HCT116 (cell line): ENCODE results near the gene FADD. TPM values are rescaled to one million over a fixed set of nuclear protein-coding genes. Genes with fewer than 3 reads are reported as not detected.

Experiments
- ATAC-seq: fragments of 200-7000 bp; cut with Tn5 transposase; 2 replicates; pipeline ENCODE4 v1.9.1; 2020; ENCODE audit warnings: mild to moderate bottlenecking, moderate library complexity
- BruUV-seq: library from RNA; stranded (reverse); fragments of 400-500 nt; replicated peaks from 2 replicates; lab custom pipeline; 2021; lab: Mats Ljungman, UMichigan
- CTCF ChIA-PET: fragments of 300-600 bp; sonication (Branson Sonifier 250); formaldehyde crosslinking; loops from one replicate; lab custom pipeline; 2021; ENCODE audit warnings: antibody characterized with exemption; lab: Charles Lee
- POLR2A ChIA-PET: fragments of 300-600, 350-600 bp; sonication (Branson Sonifier 250); formaldehyde crosslinking; loops from one replicate; lab custom pipeline; 2021; ENCODE audit warnings: antibody characterized with exemption; lab: Charles Lee
- RAD21 ChIA-PET, 2 experiments: fragments of 300-600 bp; sonication (Branson Sonifier 250); formaldehyde crosslinking; loops; one replicate each; lab custom pipeline; 2023; ENCODE audit warnings: low total read pairs in 2 of 2; ENCODE audit not compliant: uncharacterized antibody in 2 of 2, unreplicated experiment in 2 of 2, low non-redundant PET in 1 of 2; lab: Charles Lee
- DNase-seq: peaks from one replicate; pipeline ENCODE4 v3.0.0-alpha.2; 2010; ENCODE audit warnings: low read depth, low spot score
- H2AFZ ChIP-seq: fragments of 200-600 bp; shearing (Covaris generic), sonication (generic); 2 replicates; pipeline ENCODE4 v1.6.1; 2017; ENCODE audit warnings: low read depth, mixed run types, mixed read lengths, antibody characterized with exemption, low read length; ENCODE audit not compliant: poor library complexity, severe bottlenecking
- H3K27ac ChIP-seq: 2 replicates; pipeline ENCODE4 v1.5.1; 2012; ENCODE audit warnings: low read depth, low read length
- H3K27me3 ChIP-seq: fragments of 200-600 bp; sonication (generic); 2 replicates; pipeline ENCODE4 v1.6.1; 2016; ENCODE audit warnings: mixed run types, low read length, mixed read lengths; ENCODE audit not compliant: insufficient read depth
- H3K36me3 ChIP-seq, 2 experiments: fragments of 200-500 bp in 1 of 2; fragments of 200-600 bp in 1 of 2; sonication (Bioruptor generic) in 1 of 2; sonication (generic) in 1 of 2; 2 replicates each; pipeline versions ENCODE4 v1.5.1 to v1.6.1; 2014 to 2016; ENCODE audit warnings: low read length in 2 of 2, inconsistent platforms in 1 of 2, mixed read lengths in 1 of 2, mixed run types in 1 of 2; ENCODE audit not compliant: insufficient read depth in 2 of 2, control insufficient read depth in 1 of 2
- H3K4me1 ChIP-seq, 2 experiments: fragments of 200-600 bp in 1 of 2; sonication (generic) in 1 of 2; 2 replicates each; pipeline versions ENCODE4 v1.5.1 to v1.6.1; 2012 to 2017; ENCODE audit warnings: low read length in 2 of 2, inconsistent platforms in 1 of 2, mild to moderate bottlenecking in 1 of 2, mixed read lengths in 1 of 2, mixed run types in 1 of 2, moderate library complexity in 1 of 2; ENCODE audit not compliant: insufficient read depth in 2 of 2, control insufficient read depth in 1 of 2
- H3K4me2 ChIP-seq: fragments of 200-600 bp; sonication (generic); 2 replicates; pipeline ENCODE4 v1.6.1; 2017; ENCODE audit warnings: mixed run types, low read length, mixed read lengths
- H3K4me3 ChIP-seq, 2 experiments: fragments of 200-600 bp in 1 of 2; sonication (generic) in 1 of 2; replicated peaks in 1 of 2; 2 replicates each; pipeline ENCODE4 v1.5.1; 2011 to 2016; ENCODE audit warnings: low read length in 2 of 2, control low read depth in 1 of 2, low read depth in 1 of 2, mild to moderate bottlenecking in 1 of 2, mixed read lengths in 1 of 2, mixed run types in 1 of 2
- H3K79me2 ChIP-seq: fragments of 200-600 bp; sonication (generic); 2 replicates; pipeline ENCODE4 v1.6.1; 2017; ENCODE audit warnings: mild to moderate bottlenecking, mixed run types, low read length, moderate library complexity, mixed read lengths; ENCODE audit not compliant: insufficient read depth
- H3K9ac ChIP-seq: fragments of 200-600 bp; sonication (generic); 2 replicates; pipeline ENCODE4 v1.6.1; 2016; ENCODE audit warnings: low read length, mixed read lengths
- H3K9me2 ChIP-seq: fragments of 200-600 bp; sonication (generic), shearing (Covaris generic); 2 replicates; pipeline ENCODE4 v1.6.1; 2017; ENCODE audit warnings: mixed run types, mild to moderate bottlenecking, moderate library complexity; ENCODE audit not compliant: insufficient read depth
- H3K9me3 ChIP-seq, 2 experiments: fragments of 200-500 bp in 1 of 2; fragments of 200-600 bp in 1 of 2; sonication (Bioruptor generic) in 1 of 2; sonication (generic) in 1 of 2; 2 replicates each; pipeline ENCODE4 v1.6.1; 2014 to 2017; ENCODE audit warnings: low read length in 2 of 2, mixed read lengths in 2 of 2, inconsistent platforms in 1 of 2, low read depth in 1 of 2, mild to moderate bottlenecking in 1 of 2, mixed run types in 1 of 2, moderate library complexity in 1 of 2; ENCODE audit not compliant: control insufficient read depth in 1 of 2, insufficient read depth in 1 of 2
- H4K20me1 ChIP-seq: fragments of 200-600 bp; sonication (generic), shearing (Covaris generic); 2 replicates; pipeline ENCODE4 v1.6.1; 2017; ENCODE audit warnings: mixed run types, mild to moderate bottlenecking, moderate library complexity; ENCODE audit not compliant: insufficient read depth
- CBX3 ChIP-seq: IDR thresholded peaks from 2 replicates; pipeline ENCODE4 v1.6.1; 2012; ENCODE audit warnings: low read depth
- EGR1 ChIP-seq: IDR thresholded peaks from 2 replicates; pipeline ENCODE4 v1.6.1; 2012; ENCODE audit warnings: low read depth
- EZH2 ChIP-seq: fragments of 200-600 bp; sonication (generic); IDR thresholded peaks from 2 replicates; pipeline ENCODE4 v1.6.1; 2017; ENCODE audit warnings: antibody characterized with exemption, mixed run types
- EZH2phosphoT487 ChIP-seq: fragments of 200-600 bp; IDR thresholded peaks from 2 replicates; pipeline ENCODE4 v1.6.1; 2018; ENCODE audit warnings: antibody characterized with exemption, borderline replicate concordance
- JUND ChIP-seq: IDR thresholded peaks from 2 replicates; pipeline ENCODE4 v1.6.1; 2012
- POLR2A ChIP-seq: IDR thresholded peaks from 2 replicates; pipeline ENCODE4 v1.7.0; 2011; ENCODE audit warnings: borderline replicate concordance; ENCODE audit not compliant: insufficient read depth, insufficient read length; ENCODE audit errors: extremely low read depth
- POLR2AphosphoS5 ChIP-seq: IDR thresholded peaks from 2 replicates; pipeline ENCODE4 v1.6.1; 2011; ENCODE audit warnings: mild to moderate bottlenecking, low read depth, low read length, moderate library complexity
- RAD21 ChIP-seq: IDR thresholded peaks from 2 replicates; pipeline ENCODE4 v1.6.1; 2012; ENCODE audit warnings: low read depth, mild to moderate bottlenecking
- SIN3A ChIP-seq: IDR thresholded peaks from 2 replicates; pipeline ENCODE4 v1.6.1; 2012; ENCODE audit warnings: low read depth
- SP1 ChIP-seq: IDR thresholded peaks from 2 replicates; pipeline ENCODE4 v1.6.1; 2012; ENCODE audit warnings: low read depth
- SRF ChIP-seq: IDR thresholded peaks from 2 replicates; pipeline ENCODE4 v1.6.1; 2012; ENCODE audit warnings: low read depth
- TCF7L2 ChIP-seq: IDR thresholded peaks from 2 replicates; pipeline ENCODE4 v1.7.0; 2011; ENCODE audit warnings: borderline replicate concordance, inconsistent platforms; ENCODE audit not compliant: insufficient read depth, insufficient read length; ENCODE audit errors: extremely low read depth
- YY1 ChIP-seq: IDR thresholded peaks from 2 replicates; pipeline ENCODE4 v1.6.1; 2011; ENCODE audit warnings: low read length, low read depth, moderate library complexity, mild to moderate bottlenecking; ENCODE audit not compliant: insufficient replicate concordance; ENCODE audit errors: extremely low read depth
- ZFX ChIP-seq: fragments of 450-650 bp; IDR thresholded peaks from 2 replicates; pipeline ENCODE4 v1.6.1; 2017
- ZNF274 ChIP-seq: fragments of 200-500 bp; sonication (Bioruptor generic); IDR thresholded peaks from 2 replicates; pipeline ENCODE4 v1.6.1; 2014; ENCODE audit warnings: mild to moderate bottlenecking, low read depth, low read length, inconsistent platforms
- intact Hi-C: fragments of 100-400 bp; cut with micrococcal nuclease; formaldehyde crosslinking; loops from 2 replicates; pipeline ENCODE4 v1.10.0; 2022
- total RNA-seq: library from RNA; stranded (reverse); gene quantifications from one replicate; pipeline ENCODE4 v1.2.1, GENCODE V29; 2021; ENCODE audit not compliant: unreplicated experiment
- TF ChIP-seq, protein P1 (sequence below): IDR thresholded peaks from 2 replicates; pipeline ENCODE4 v1.6.1; 2011; ENCODE audit warnings: mild to moderate bottlenecking, low read length, moderate library complexity; ENCODE audit not compliant: insufficient replicate concordance; ENCODE audit errors: extremely low read depth
- TF ChIP-seq, protein P2 (sequence below): IDR thresholded peaks from 2 replicates; pipeline ENCODE4 v1.6.1; 2012; ENCODE audit warnings: low read depth
- TF ChIP-seq, protein P3 (sequence below): IDR thresholded peaks from 2 replicates; pipeline ENCODE4 v1.6.1; 2012

Gene FADD
- total RNA-seq, 1 experiment from 2014 or later, result 26.7 TPM

DNA sequence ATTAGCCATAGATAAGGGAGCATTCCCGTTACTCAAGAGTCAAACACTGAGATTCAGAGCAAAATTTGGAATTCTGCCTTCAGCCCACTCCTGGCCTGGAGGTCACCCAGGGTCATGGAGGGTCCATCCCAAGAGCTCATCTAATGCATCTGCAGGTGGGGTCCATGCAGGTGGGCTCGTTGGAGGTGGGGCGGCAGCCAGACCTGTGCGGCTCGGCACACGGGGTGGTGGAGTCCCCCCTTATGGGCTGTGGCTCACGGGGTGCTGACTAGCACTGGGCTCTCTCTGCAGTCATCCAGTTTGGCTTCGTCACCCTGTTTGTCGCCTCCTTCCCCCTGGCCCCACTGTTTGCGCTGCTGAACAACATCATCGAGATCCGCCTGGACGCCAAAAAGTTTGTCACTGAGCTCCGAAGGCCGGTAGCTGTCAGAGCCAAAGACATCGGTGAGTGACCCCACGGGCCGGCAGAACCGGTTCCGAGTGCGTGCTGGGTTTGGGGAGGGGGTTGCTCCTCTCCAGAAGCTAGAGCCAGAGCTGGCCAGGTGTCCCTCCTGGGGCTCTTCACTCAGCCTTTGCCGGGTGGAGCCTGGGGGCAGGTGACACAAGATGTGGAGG is 32.4 kb upstream of the FADD start (continued):
- no peak for TF ChIP-seq CBX3
- no peak for TF ChIP-seq ZFX
- TF ChIP-seq YY1, result no peak

DNA sequence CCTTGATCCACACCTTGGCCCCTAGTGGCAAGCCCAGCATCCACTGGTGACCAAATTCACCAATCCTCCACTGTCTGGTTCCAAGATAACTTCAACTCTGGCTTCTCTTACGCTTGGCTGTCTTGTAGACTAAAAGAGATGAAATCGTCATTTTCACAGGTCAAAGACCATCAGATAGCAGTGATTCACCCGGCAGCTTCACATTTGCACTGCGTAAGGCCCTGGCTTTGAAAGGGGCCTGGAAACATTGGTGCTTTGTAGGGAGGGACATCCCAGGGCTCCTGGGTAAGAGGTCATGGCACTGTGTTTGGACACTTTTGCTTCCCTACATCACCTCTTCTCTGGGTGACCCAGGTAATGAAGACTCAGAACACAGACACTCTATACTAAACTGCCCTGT is 30.1 kb upstream of the FADD start:
- POLR2A ChIA-PET, result no interaction called here
- ATAC-seq, result no peak
- H3K9me3 ChIP-seq, result no peaks in the 10 kb centered on the region
- no peaks in the 10 kb centered on the region for H3K4me1 ChIP-seq
- DNase-seq, result no peak
- peaks cover 0 to 3% of the 10 kb centered on the region in 2 experiments; a peak in 1 of 4 replicates for H3K36me3 ChIP-seq
- no peaks in the 10 kb centered on the region for H3K79me2 ChIP-seq
- H3K9ac ChIP-seq, result no peak overlapping the region
- no TSS peak for BruUV-seq
- H4K20me1 ChIP-seq, result no peaks in the 10 kb centered on the region
- intact Hi-C loops, result no loop called here
- CTCF ChIA-PET, result no interaction called here
- H3K4me3 ChIP-seq, result no peak overlapping the region
- no peak overlapping the region for H2AFZ ChIP-seq
- no peak overlapping the region for H3K27ac ChIP-seq
- H3K4me2 ChIP-seq, result no peak overlapping the region
- RAD21 ChIA-PET, result no interaction called here
- H3K9me2 ChIP-seq, result no peaks in the 10 kb centered on the region
- no peaks in the 10 kb centered on the region for H3K27me3 ChIP-seq
- no peak for TF ChIP-seq EGR1
- no peak for TF ChIP-seq SIN3A
- no peak for TF ChIP-seq ZFX
- no peak for TF ChIP-seq ZNF274
- TF ChIP-seq SP1, result no peak
- TF ChIP-seq EZH2phosphoT487, result no peak
- TF ChIP-seq, protein P1, sequence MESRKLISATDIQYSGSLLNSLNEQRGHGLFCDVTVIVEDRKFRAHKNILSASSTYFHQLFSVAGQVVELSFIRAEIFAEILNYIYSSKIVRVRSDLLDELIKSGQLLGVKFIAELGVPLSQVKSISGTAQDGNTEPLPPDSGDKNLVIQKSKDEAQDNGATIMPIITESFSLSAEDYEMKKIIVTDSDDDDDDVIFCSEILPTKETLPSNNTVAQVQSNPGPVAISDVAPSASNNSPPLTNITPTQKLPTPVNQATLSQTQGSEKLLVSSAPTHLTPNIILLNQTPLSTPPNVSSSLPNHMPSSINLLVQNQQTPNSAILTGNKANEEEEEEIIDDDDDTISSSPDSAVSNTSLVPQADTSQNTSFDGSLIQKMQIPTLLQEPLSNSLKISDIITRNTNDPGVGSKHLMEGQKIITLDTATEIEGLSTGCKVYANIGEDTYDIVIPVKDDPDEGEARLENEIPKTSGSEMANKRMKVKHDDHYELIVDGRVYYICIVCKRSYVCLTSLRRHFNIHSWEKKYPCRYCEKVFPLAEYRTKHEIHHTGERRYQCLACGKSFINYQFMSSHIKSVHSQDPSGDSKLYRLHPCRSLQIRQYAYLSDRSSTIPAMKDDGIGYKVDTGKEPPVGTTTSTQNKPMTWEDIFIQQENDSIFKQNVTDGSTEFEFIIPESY, result no peak
- TF ChIP-seq POLR2AphosphoS5, result no peak
- TF ChIP-seq, protein P2, sequence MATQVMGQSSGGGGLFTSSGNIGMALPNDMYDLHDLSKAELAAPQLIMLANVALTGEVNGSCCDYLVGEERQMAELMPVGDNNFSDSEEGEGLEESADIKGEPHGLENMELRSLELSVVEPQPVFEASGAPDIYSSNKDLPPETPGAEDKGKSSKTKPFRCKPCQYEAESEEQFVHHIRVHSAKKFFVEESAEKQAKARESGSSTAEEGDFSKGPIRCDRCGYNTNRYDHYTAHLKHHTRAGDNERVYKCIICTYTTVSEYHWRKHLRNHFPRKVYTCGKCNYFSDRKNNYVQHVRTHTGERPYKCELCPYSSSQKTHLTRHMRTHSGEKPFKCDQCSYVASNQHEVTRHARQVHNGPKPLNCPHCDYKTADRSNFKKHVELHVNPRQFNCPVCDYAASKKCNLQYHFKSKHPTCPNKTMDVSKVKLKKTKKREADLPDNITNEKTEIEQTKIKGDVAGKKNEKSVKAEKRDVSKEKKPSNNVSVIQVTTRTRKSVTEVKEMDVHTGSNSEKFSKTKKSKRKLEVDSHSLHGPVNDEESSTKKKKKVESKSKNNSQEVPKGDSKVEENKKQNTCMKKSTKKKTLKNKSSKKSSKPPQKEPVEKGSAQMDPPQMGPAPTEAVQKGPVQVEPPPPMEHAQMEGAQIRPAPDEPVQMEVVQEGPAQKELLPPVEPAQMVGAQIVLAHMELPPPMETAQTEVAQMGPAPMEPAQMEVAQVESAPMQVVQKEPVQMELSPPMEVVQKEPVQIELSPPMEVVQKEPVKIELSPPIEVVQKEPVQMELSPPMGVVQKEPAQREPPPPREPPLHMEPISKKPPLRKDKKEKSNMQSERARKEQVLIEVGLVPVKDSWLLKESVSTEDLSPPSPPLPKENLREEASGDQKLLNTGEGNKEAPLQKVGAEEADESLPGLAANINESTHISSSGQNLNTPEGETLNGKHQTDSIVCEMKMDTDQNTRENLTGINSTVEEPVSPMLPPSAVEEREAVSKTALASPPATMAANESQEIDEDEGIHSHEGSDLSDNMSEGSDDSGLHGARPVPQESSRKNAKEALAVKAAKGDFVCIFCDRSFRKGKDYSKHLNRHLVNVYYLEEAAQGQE, result no peak
- TF ChIP-seq, protein P3, sequence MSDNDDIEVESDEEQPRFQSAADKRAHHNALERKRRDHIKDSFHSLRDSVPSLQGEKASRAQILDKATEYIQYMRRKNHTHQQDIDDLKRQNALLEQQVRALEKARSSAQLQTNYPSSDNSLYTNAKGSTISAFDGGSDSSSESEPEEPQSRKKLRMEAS, result no peak
- TF ChIP-seq CBX3, result no peak
- TF ChIP-seq TCF7L2, result no peak
- no peak for TF ChIP-seq RAD21
- TF ChIP-seq JUND, result no peak
- no peak for TF ChIP-seq SRF
- no peak for TF ChIP-seq POLR2A
- TF ChIP-seq EZH2, result no peak
